ENCODE data around the gene SH3RF2. TPM values are rescaled to one million over a fixed set of nuclear protein-coding genes. Genes with fewer than 3 reads are reported as not detected.

Gene SH3RF2
- total RNA-seq, 1 donor from 2014 or later = not detected

GRCh38 chr5:146089287-146089686, 152.9 kb downstream of the SH3RF2 start:
- Mint-ChIP-seq H3K36me3 (ENCODE audit: unreplicated experiment) (no peaks in the 10 kb centered on the region), H3K27ac (ENCODE audit: unreplicated experiment) (no peak overlapping the region), H3K9me3 (ENCODE audit: unreplicated experiment) (no peaks in the 10 kb centered on the region), H3K4me3 (ENCODE audit: unreplicated experiment) (no peak overlapping the region), H3K4me1 (ENCODE audit: low read depth, unreplicated experiment) (peaks cover 11% of the 10 kb centered on the region), H3K27me3 (ENCODE audit: unreplicated experiment) (peaks cover 4% of the 10 kb centered on the region)
- DNase-seq = no peak
- no peak for TF ChIP-seq CTCF (IDR thresholded peaks at IDR 0.05; ENCODE audit: partially characterized antibody, unreplicated experiment)

GRCh38 chr5:146091881-146092280, 155.5 kb downstream of the SH3RF2 start:
- peaks cover 7% of the 10 kb centered on the region for H3K4me1 Mint-ChIP-seq (ENCODE audit: low read depth, unreplicated experiment)
- no peak for DNase-seq
- peaks cover 4% of the 10 kb centered on the region for H3K27me3 Mint-ChIP-seq (ENCODE audit: unreplicated experiment)
- H3K27ac Mint-ChIP-seq (ENCODE audit: unreplicated experiment) = no peak overlapping the region
- no peak for TF ChIP-seq CTCF (IDR thresholded peaks at IDR 0.05; ENCODE audit: partially characterized antibody, unreplicated experiment)
- no peaks in the 10 kb centered on the region for H3K9me3 Mint-ChIP-seq (ENCODE audit: unreplicated experiment)
- no peak overlapping the region for H3K4me3 Mint-ChIP-seq (ENCODE audit: unreplicated experiment)
- no peaks in the 10 kb centered on the region for H3K36me3 Mint-ChIP-seq (ENCODE audit: unreplicated experiment)

GRCh38 chr5:146098047-146098446, 161.7 kb downstream of the SH3RF2 start:
- TF ChIP-seq CTCF (IDR thresholded peaks at IDR 0.05; ENCODE audit: partially characterized antibody, unreplicated experiment) = no peak
- no peak overlapping the region for H3K4me3 Mint-ChIP-seq (ENCODE audit: unreplicated experiment)
- no peak overlapping the region for H3K27ac Mint-ChIP-seq (ENCODE audit: unreplicated experiment)
- H3K27me3 Mint-ChIP-seq (ENCODE audit: unreplicated experiment) = peaks cover 3% of the 10 kb centered on the region
- no peak for DNase-seq
- peaks cover 25% of the 10 kb centered on the region for H3K4me1 Mint-ChIP-seq (ENCODE audit: low read depth, unreplicated experiment)
- no peaks in the 10 kb centered on the region for H3K9me3 Mint-ChIP-seq (ENCODE audit: unreplicated experiment)
- H3K36me3 Mint-ChIP-seq (ENCODE audit: unreplicated experiment) = no peaks in the 10 kb centered on the region

- peaks cover 20% of the 10 kb centered on the region for H3K4me1 Mint-ChIP-seq (ENCODE audit: low read depth, unreplicated experiment)
- H3K27ac Mint-ChIP-seq (ENCODE audit: unreplicated experiment) = no peak overlapping the region
- H3K36me3 Mint-ChIP-seq (ENCODE audit: unreplicated experiment) = peaks cover 5% of the 10 kb centered on the region
- no peak for DNase-seq
- peaks cover 1% of the 10 kb centered on the region for H3K27me3 Mint-ChIP-seq (ENCODE audit: unreplicated experiment)
- TF ChIP-seq CTCF (IDR thresholded peaks at IDR 0.05; ENCODE audit: partially characterized antibody, unreplicated experiment) = no peak
- no peak overlapping the region for H3K4me3 Mint-ChIP-seq (ENCODE audit: unreplicated experiment)
- H3K9me3 Mint-ChIP-seq (ENCODE audit: unreplicated experiment) = no peaks in the 10 kb centered on the region
These were observed 165.3 kb downstream of the SH3RF2 start for GRCh38 chr5:146101646-146102045.

- H3K27ac Mint-ChIP-seq (ENCODE audit: unreplicated experiment) = no peak overlapping the region
- DNase-seq = no peak
- peaks cover under 1% of the 10 kb centered on the region for H3K4me1 Mint-ChIP-seq (ENCODE audit: low read depth, unreplicated experiment)
- peaks cover 5% of the 10 kb centered on the region for H3K36me3 Mint-ChIP-seq (ENCODE audit: unreplicated experiment)
- no peaks in the 10 kb centered on the region for H3K9me3 Mint-ChIP-seq (ENCODE audit: unreplicated experiment)
- no peak overlapping the region for H3K4me3 Mint-ChIP-seq (ENCODE audit: unreplicated experiment)
- TF ChIP-seq CTCF (IDR thresholded peaks at IDR 0.05; ENCODE audit: partially characterized antibody, unreplicated experiment) = no peak
- peaks cover 3% of the 10 kb centered on the region for H3K27me3 Mint-ChIP-seq (ENCODE audit: unreplicated experiment)
These were observed 167.2 kb downstream of the SH3RF2 start for GRCh38 chr5:146103594-146103993.

Data from glutamatergic neuron (in vitro differentiated cells).